ENCODE measurements around the gene CENPI.
"Not testable (repeated sequence)": the region's sequence is repeated elsewhere in the genome, so short reads cannot be mapped to it uniquely, and the experiment has no call there.

CENPI gene

GRCh38 chrX:101097546-101098453 is at the start of gene CENPI:
CENPI (plus strand) TSS chrX:101098204; CDS start chrX:101101071, 2,867 bp downstream.
- peak; percentile 81 to 86 for DNase-seq (ENCODE audit: low read depth in 2 of 2)

DNA sequence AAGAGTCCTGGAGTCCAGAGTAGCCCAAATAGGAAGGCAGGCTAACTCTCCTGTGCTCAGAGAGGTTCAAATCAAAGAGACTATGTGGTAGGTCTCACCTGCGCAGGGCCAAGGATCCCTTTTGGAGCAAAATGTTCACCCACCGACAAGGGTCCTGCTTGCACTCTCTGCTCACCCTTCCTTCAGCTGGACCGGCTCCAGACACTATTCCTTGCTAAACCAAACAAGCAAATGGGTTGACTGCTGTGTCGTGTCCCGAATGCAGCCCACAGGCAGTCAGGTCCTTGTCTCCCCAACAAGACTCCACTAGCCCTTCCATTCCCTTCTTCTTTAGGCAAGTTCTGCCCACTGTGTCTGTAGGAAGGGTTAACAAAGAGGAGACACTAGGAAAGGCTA is 46.9 kb upstream of the CENPI start:
- DNase-seq (ENCODE audit: low read depth in 2 of 2): no peak

DNA sequence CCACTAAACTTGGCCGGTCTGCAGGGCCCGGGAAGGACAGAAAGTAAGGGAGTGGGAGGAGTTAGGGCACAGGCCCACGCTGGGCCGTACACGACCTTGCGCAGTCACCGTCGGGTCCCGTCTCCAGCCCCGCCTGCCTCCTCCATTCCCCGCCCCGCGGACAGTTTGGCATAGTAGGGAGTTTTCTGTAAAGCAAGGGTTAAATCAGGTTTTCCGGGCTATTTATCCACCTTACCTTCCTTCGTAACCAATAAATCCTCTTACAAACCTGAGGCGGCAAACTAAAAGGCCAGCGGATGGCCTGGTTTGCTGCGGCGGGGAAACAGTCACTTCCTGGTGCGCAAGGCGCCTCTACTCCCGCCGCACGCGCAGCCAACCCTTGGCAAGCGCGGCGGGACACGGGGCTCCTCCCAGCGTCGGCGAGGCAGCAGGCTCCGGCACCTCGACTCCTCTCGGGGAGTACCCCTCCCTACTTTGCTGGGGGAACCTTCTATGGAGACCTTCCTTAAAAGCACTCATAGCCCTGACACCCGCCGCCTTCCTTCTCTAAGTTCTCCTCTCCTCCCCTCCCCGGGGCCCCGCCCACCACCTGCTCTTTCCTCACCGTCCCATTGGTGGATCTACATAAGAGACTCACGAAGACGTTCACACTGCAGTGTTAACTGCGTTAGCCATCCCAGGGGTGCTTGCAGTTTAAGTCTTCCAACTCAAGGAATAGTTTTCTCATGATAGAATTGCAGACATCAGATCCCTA is 46.3 kb upstream of the CENPI start, which contains the start of gene TRMT2B:
TSS of gene TRMT2B (minus strand) at position 563 of the 754 bp plus-strand sequence. CDS start 9,822 bp downstream, outside the sequence.
- DNase-seq (ENCODE audit: low read depth in 2 of 2): peak; percentile 68 to 71

GRCh38 chrX:101056551-101056950 is 41.5 kb upstream of the CENPI start:
- DNase-seq (ENCODE audit: low read depth in 2 of 2): not testable (repeated sequence)

- no peak for DNase-seq (ENCODE audit: low read depth in 2 of 2)
These were observed 40.8 kb upstream of the CENPI start for GRCh38 chrX:101057093-101057714.

- no peak for DNase-seq (ENCODE audit: low read depth in 2 of 2)
These were observed 35.8 kb upstream of the CENPI start for GRCh38 chrX:101062176-101062575.

DNA sequence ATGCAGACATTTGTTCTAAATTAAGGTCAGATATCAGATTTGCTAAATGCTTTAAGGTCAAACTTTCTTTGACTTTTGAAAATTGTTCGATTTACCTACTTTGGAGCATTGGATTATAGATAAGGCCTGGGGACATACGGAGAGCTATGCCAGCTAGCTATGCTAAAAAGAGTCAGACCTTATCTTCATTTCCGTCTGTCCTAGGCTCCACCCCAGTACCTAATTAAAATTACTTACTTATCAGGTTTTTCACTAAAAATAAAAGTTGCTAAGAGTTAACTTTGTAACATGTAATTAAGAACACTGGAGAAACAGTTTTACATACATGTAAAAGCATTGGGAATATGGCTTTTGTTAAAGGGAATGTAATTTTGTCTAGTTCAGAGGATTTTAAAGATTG is 26.4 kb upstream of the CENPI start:
- no peak for DNase-seq (ENCODE audit: low read depth in 2 of 2)

DNA sequence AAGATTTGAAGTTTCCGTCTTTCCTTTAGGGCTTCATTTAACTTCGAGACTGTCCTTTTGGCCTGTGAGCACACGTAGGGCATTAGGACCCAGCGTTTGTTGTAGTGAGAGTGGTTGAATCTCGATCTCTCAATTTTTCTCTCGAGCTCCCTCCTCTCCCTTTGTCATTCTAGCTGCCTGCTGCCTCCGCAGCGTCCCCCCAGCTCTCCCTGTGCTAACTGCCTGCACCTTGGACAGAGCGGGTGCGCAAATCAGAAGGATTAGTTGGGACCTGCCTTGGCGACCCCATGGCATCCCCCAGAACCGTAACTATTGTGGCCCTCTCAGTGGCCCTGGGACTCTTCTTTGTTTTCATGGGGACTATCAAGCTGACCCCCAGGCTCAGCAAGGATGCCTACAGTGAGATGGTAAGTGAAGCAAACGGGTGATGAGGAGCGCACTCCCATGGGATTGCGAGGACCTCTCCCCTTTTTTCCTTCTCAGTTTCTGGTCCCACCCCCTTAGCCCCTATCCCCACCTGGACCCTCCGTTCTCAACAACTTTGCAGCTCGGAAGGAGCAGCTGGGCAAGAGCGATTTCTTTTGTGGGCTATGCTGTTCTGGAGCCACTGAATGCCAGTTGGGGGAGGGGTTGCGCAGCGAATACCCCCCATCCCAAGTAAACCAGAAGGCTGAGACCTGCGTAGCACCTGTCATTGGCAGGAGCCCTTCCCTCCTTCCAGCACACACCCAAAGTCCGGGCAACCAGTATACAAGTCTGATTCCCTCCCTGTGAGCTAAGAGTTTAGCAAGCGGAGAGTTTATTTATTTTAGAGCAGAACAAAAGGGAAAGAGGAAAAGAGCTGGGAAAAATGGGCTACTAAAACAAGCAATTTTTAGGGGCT is 19.0 kb upstream of the CENPI start, which contains the start of gene TMEM35A:
TSS of gene TMEM35A (plus strand) at position 164 of the 883 bp plus-strand sequence. CDS start at position 288, 124 bp downstream.
- no peak for DNase-seq (ENCODE audit: low read depth in 2 of 2)

GRCh38 chrX:101079736-101080270 is 18.2 kb upstream of the CENPI start:
- DNase-seq (ENCODE audit: low read depth in 2 of 2): no peak

- DNase-seq (ENCODE audit: low read depth in 2 of 2): no peak
These were observed 17.5 kb upstream of the CENPI start for GRCh38 chrX:101080326-101081124.

DNA sequence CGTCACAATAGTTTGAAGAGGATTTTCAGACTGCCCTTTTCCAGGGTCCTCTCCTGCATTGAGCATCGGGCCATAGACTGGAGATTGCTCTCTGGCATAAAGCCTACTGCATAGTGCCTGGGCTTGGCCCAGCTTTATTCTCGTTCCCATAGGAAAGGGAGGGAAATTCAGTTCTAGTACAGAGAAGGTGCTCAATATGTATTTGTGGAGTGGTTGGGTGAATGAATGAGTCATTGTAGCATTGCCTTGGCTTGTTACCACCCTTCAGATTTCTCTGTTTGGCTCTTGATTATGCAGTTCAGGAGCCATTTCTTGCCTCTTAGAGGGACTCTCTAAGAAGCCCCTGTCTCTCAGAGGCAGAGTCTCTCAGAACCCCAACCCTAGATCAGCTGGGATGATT is 16.8 kb upstream of the CENPI start:
- no peak for DNase-seq (ENCODE audit: low read depth in 2 of 2)

- DNase-seq (ENCODE audit: low read depth in 2 of 2): no peak
These were observed 6.2 kb upstream of the CENPI start for GRCh38 chrX:101091817-101092216.

DNA sequence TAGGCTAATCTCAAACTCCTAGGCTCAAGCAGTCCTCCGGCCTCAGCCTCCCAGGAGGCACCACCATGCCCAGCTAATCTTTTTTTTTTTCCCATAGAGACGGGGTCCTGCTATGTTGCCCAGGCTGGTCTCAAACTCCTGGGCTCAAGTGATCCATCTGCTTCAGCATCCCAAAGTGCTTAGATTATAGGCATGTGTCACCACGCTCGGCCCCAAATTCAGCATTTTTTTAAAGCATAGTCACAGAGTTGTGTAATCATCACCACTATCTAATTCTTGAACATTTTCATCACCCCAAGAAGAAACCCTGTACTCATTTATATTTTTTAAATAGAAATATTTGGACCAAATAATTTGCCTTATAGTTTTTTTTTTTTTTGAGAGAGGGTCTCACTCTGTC is 10.3 kb downstream of the CENPI start:
- no peak for DNase-seq (ENCODE audit: low read depth in 2 of 2)

DNA sequence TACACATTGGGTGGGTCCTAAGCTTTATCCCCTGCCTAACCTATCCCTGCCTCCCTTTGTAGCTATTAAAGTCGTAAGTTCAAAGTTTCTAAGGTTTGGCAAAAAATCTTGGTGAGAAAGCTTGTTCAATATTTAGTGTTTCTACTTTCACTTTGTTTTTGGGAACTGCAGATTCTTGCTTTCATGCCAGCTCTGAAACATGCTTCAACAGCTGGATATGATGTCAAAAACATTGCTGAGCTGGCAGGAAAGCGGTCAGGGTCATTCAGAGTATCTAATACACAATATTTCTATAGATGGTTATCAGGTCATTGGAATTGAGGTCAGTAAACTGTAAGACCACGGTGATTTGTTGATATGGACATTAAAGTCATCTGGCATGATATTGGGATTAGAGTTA is 19.7 kb downstream of the CENPI start:
- DNase-seq (ENCODE audit: low read depth in 2 of 2): no peak

GRCh38 chrX:101136235-101136634 is 38.2 kb downstream of the CENPI start:
- DNase-seq (ENCODE audit: low read depth in 2 of 2): no peak
